T-helper 2 cell treated with Interferon-gamma antibody and Interleukin-4, amounts not matched to agents 5 μg/mL and 100 μg/mL, for 36 hours (primary cell): Measurements from ENCODE around the gene BHMT2.

Source experiments
- DNase-seq: peaks from one replicate; pipeline ENCODE4 v3.0.0; 2021; ENCODE audit warnings: low spot score
- H3K27ac Mint-ChIP-seq: one replicate; pipeline ENCODE4 v1.8.0; 2021; ENCODE audit warnings: mild to moderate bottlenecking, mixed read lengths
- H3K27me3 Mint-ChIP-seq: one replicate; pipeline ENCODE4 v1.8.0; 2021; ENCODE audit warnings: low read depth, mixed read lengths
- H3K36me3 Mint-ChIP-seq: one replicate; pipeline ENCODE4 v1.8.0; 2021; ENCODE audit warnings: low read depth, mixed read lengths
- H3K4me1 Mint-ChIP-seq: one replicate; pipeline ENCODE4 v1.8.0; 2021; ENCODE audit warnings: low read depth, mixed read lengths
- H3K4me3 Mint-ChIP-seq: one replicate; pipeline ENCODE4 v1.8.0; 2022; ENCODE audit warnings: mild to moderate bottlenecking, moderate library complexity, mixed read lengths
- H3K9me3 Mint-ChIP-seq: one replicate; pipeline ENCODE4 v1.8.0; 2021; ENCODE audit warnings: mixed read lengths

BHMT2 gene

GRCh38 chr5:79081779-79082178 is 12.2 kb downstream of the BHMT2 start:
- Mint-ChIP-seq H3K27me3 (peaks cover 4% of the 10 kb centered on the region), H3K36me3 (no peaks in the 10 kb centered on the region), H3K4me1 (no peaks in the 10 kb centered on the region), H3K27ac (no peak overlapping the region), H3K4me3 (no peak overlapping the region), H3K9me3 (no peaks in the 10 kb centered on the region)
- DNase-seq = no peak

- no peaks in the 10 kb centered on the region for H3K36me3 Mint-ChIP-seq
- no peaks in the 10 kb centered on the region for H3K4me1 Mint-ChIP-seq
- no peak overlapping the region for H3K27ac Mint-ChIP-seq
- H3K27me3 Mint-ChIP-seq = peaks cover 6% of the 10 kb centered on the region
- no peaks in the 10 kb centered on the region for H3K9me3 Mint-ChIP-seq
- DNase-seq = no peak
- H3K4me3 Mint-ChIP-seq = no peak overlapping the region
Measured at GRCh38 chr5:79086116-79086515, 16.5 kb downstream of the BHMT2 start.

GRCh38 chr5:79088507-79088906 is 18.9 kb downstream of the BHMT2 start:
- Mint-ChIP-seq H3K27me3 (peaks cover 6% of the 10 kb centered on the region), H3K4me1 (no peaks in the 10 kb centered on the region), H3K4me3 (no peak overlapping the region), H3K9me3 (no peaks in the 10 kb centered on the region), H3K27ac (no peak overlapping the region), H3K36me3 (no peaks in the 10 kb centered on the region)
- DNase-seq = no peak

GRCh38 chr5:79091064-79091463 is 21.5 kb downstream of the BHMT2 start:
- Mint-ChIP-seq H3K27me3 (peaks cover 5% of the 10 kb centered on the region), H3K4me3 (no peak overlapping the region), H3K9me3 (no peaks in the 10 kb centered on the region), H3K36me3 (no peaks in the 10 kb centered on the region), H3K4me1 (no peaks in the 10 kb centered on the region), H3K27ac (no peak overlapping the region)
- DNase-seq = no peak

- no peaks in the 10 kb centered on the region for H3K36me3 Mint-ChIP-seq
- no peaks in the 10 kb centered on the region for H3K9me3 Mint-ChIP-seq
- H3K27ac Mint-ChIP-seq = no peak overlapping the region
- peaks cover 5% of the 10 kb centered on the region for H3K27me3 Mint-ChIP-seq
- no peak overlapping the region for H3K4me3 Mint-ChIP-seq
- no peak for DNase-seq
- H3K4me1 Mint-ChIP-seq = no peaks in the 10 kb centered on the region
Measured at GRCh38 chr5:79093762-79094161, 24.2 kb downstream of the BHMT2 start.

- no peak overlapping the region for H3K4me3 Mint-ChIP-seq
- no peak for DNase-seq
- no peaks in the 10 kb centered on the region for H3K9me3 Mint-ChIP-seq
- peaks cover 5% of the 10 kb centered on the region for H3K4me1 Mint-ChIP-seq
- H3K36me3 Mint-ChIP-seq = no peaks in the 10 kb centered on the region
- no peak overlapping the region for H3K27ac Mint-ChIP-seq
- peaks cover 49% of the 10 kb centered on the region for H3K27me3 Mint-ChIP-seq
Measured at GRCh38 chr5:79105868-79106267, 36.3 kb downstream of the BHMT2 start.

- H3K4me3 Mint-ChIP-seq = no peak overlapping the region
- no peaks in the 10 kb centered on the region for H3K9me3 Mint-ChIP-seq
- H3K36me3 Mint-ChIP-seq = no peaks in the 10 kb centered on the region
- DNase-seq = no peak
- peaks cover 5% of the 10 kb centered on the region for H3K4me1 Mint-ChIP-seq
- peaks cover 62% of the 10 kb centered on the region for H3K27me3 Mint-ChIP-seq
- H3K27ac Mint-ChIP-seq = no peak overlapping the region
Measured at GRCh38 chr5:79107020-79107796, 37.6 kb downstream of the BHMT2 start.

GRCh38 chr5:79108086-79108485 is 38.5 kb downstream of the BHMT2 start:
- Mint-ChIP-seq H3K27ac (no peak overlapping the region), H3K9me3 (no peaks in the 10 kb centered on the region), H3K36me3 (no peaks in the 10 kb centered on the region), H3K27me3 (peaks cover 71% of the 10 kb centered on the region), H3K4me3 (no peak overlapping the region), H3K4me1 (peaks cover 5% of the 10 kb centered on the region)
- DNase-seq = no peak

GRCh38 chr5:79108792-79109191 is 39.2 kb downstream of the BHMT2 start:
- no peak overlapping the region for H3K4me3 Mint-ChIP-seq
- no peak overlapping the region for H3K27ac Mint-ChIP-seq
- H3K4me1 Mint-ChIP-seq = peaks cover 5% of the 10 kb centered on the region
- no peak for DNase-seq
- no peaks in the 10 kb centered on the region for H3K36me3 Mint-ChIP-seq
- peaks cover 76% of the 10 kb centered on the region for H3K27me3 Mint-ChIP-seq
- no peaks in the 10 kb centered on the region for H3K9me3 Mint-ChIP-seq

- H3K36me3 Mint-ChIP-seq = no peaks in the 10 kb centered on the region
- no peak overlapping the region for H3K4me3 Mint-ChIP-seq
- DNase-seq = no peak
- H3K27me3 Mint-ChIP-seq = peaks cover 75% of the 10 kb centered on the region
- no peak overlapping the region for H3K27ac Mint-ChIP-seq
- H3K9me3 Mint-ChIP-seq = no peaks in the 10 kb centered on the region
- peaks cover 5% of the 10 kb centered on the region for H3K4me1 Mint-ChIP-seq
Measured at GRCh38 chr5:79109527-79110492, 40.2 kb downstream of the BHMT2 start.

- H3K36me3 Mint-ChIP-seq = no peaks in the 10 kb centered on the region
- DNase-seq = no peak
- peaks cover 76% of the 10 kb centered on the region for H3K27me3 Mint-ChIP-seq
- H3K4me3 Mint-ChIP-seq = no peak within 1 kb of the TSS
- H3K27ac Mint-ChIP-seq = no peak within 1 kb of the TSS
- peaks cover 5% of the 10 kb centered on the region for H3K4me1 Mint-ChIP-seq
- H3K9me3 Mint-ChIP-seq = no peaks in the 10 kb centered on the region
Measured at GRCh38 chr5:79111387-79111959, 41.9 kb downstream of the BHMT2 start, which contains the start of gene BHMT. BHMT (plus strand) TSS chr5:79111809; CDS start chr5:79111886, 77 bp downstream.

- H3K9me3 Mint-ChIP-seq = no peaks in the 10 kb centered on the region
- H3K27ac Mint-ChIP-seq = no peak overlapping the region
- H3K27me3 Mint-ChIP-seq = peaks cover 69% of the 10 kb centered on the region
- peaks cover 2% of the 10 kb centered on the region for H3K4me1 Mint-ChIP-seq
- no peak for DNase-seq
- H3K4me3 Mint-ChIP-seq = no peak overlapping the region
- H3K36me3 Mint-ChIP-seq = no peaks in the 10 kb centered on the region
Measured at GRCh38 chr5:79111960-79112702, 42.6 kb downstream of the BHMT2 start.

- Mint-ChIP-seq H3K27me3 (peaks cover 64% of the 10 kb centered on the region), H3K9me3 (no peaks in the 10 kb centered on the region), H3K36me3 (no peaks in the 10 kb centered on the region), H3K27ac (no peak overlapping the region), H3K4me1 (no peaks in the 10 kb centered on the region), H3K4me3 (no peak overlapping the region)
- DNase-seq = no peak
Measured at GRCh38 chr5:79112703-79113058, 43.1 kb downstream of the BHMT2 start.
